ENCODE results near the gene DDX10. TPM values are rescaled to one million over a fixed set of nuclear protein-coding genes. Genes with fewer than 3 reads are reported as not detected.

The DDX10 gene
- total RNA-seq, 1 experiment from 2014 or later, result 48.3 TPM

- no peaks in the 10 kb centered on the region for H3K23me2 ChIP-seq (ENCODE audit: insufficient read length, low read depth, low read length, poor library complexity, severe bottlenecking)
- H3K18ac ChIP-seq (ENCODE audit: insufficient read length, low read depth, low read length), result no peak overlapping the region
- no peaks in the 10 kb centered on the region for H3K9me3 ChIP-seq (ENCODE audit: control insufficient read depth, low read depth, low read length)
- no peaks in the 10 kb centered on the region for H4K20me1 ChIP-seq (ENCODE audit: control insufficient read depth, insufficient read depth, insufficient read length)
- no peak overlapping the region for H4K91ac ChIP-seq (ENCODE audit: insufficient read length, low read depth, low read length)
- H3K79me1 ChIP-seq (ENCODE audit: insufficient read depth, low read depth, low read length, poor library complexity, severe bottlenecking), result no peaks in the 10 kb centered on the region
- H3K23ac ChIP-seq (ENCODE audit: insufficient read length, low read depth, low read length), result no peak overlapping the region
- H2BK12ac ChIP-seq (ENCODE audit: insufficient read length, low read depth, low read length), result no peak overlapping the region
- H3K4me1 Mint-ChIP-seq, result peaks cover 0 to 4% of the 10 kb centered on the region in 2 experiments; a peak in 1 of 4 replicates
- no peak overlapping the region for H2BK15ac ChIP-seq (ENCODE audit: low read depth, low read length)
- H2AFZ ChIP-seq (ENCODE audit: low read length), result no peak overlapping the region
- no peak overlapping the region for H4K5ac ChIP-seq (ENCODE audit: insufficient read length, low read depth, low read length)
- peaks cover 2% of the 10 kb centered on the region; the same call in 1 of the 2 replicates for H3K27me3 Mint-ChIP-seq (ENCODE audit: low read depth)
- no peaks in the 10 kb centered on the region for H3K4me1 ChIP-seq (ENCODE audit: insufficient read depth, low read length)
- H3K79me2 ChIP-seq (ENCODE audit: insufficient read depth, low read length), result no peaks in the 10 kb centered on the region
- H3K4me2 ChIP-seq (ENCODE audit: insufficient read depth, insufficient read length, low read length), result no peak overlapping the region
- no peak for DNase-seq
- H2BK20ac ChIP-seq (ENCODE audit: low read depth, low read length, poor library complexity, severe bottlenecking), result no peak overlapping the region
- H3K14ac ChIP-seq (ENCODE audit: insufficient read depth, low read length), result no peak overlapping the region
- no peaks in the 10 kb centered on the region for H3K36me3 Mint-ChIP-seq (ENCODE audit: insufficient read depth in 1 of 3, low read depth in 3 of 3)
- no peak overlapping the region for H3K27ac ChIP-seq (ENCODE audit: insufficient read length, low read depth, low read length)
- H3K27ac Mint-ChIP-seq, result peak overlapping the region in 1 of 3 experiments; percentile 11; a peak in 2 of 7 replicates
- H2BK5ac ChIP-seq (ENCODE audit: insufficient read length, low read length), result no peak overlapping the region
- no peak overlapping the region for H3K56ac ChIP-seq (ENCODE audit: insufficient read length, low read depth, low read length)
- peak overlapping the region; percentile 22 for H3T11ph ChIP-seq (ENCODE audit: low read length)
- no peak overlapping the region for H3K4ac ChIP-seq (ENCODE audit: low read depth, low read length)
- H3K9ac ChIP-seq (ENCODE audit: extremely low read depth, insufficient read length, low read length), result no peak overlapping the region
- no peak overlapping the region for H4K8ac ChIP-seq (replicated peaks; ENCODE audit: insufficient read length, low read depth, low read length)
- no peak overlapping the region for H3K4me3 Mint-ChIP-seq
- TF ChIP-seq CTCF (conservative IDR thresholded peaks at IDR 0.05), result no peak
- no peak overlapping the region for H2AK5ac ChIP-seq (ENCODE audit: insufficient read length, low read length)
- no peak overlapping the region for H2BK120ac ChIP-seq (ENCODE audit: low read depth, low read length, poor library complexity, severe bottlenecking)
- no peaks in the 10 kb centered on the region for H3K9me3 Mint-ChIP-seq
- WGBS (ENCODE audit: extremely low coverage, insufficient read length, low lambda C conversion rate), result no CpG with 5 or more reads among the region's 12 CpGs
- no peaks in the 10 kb centered on the region for H3K27me3 ChIP-seq (ENCODE audit: insufficient read depth, low read length)
Observed at GRCh38 chr11:108973402-108974162, 308.7 kb downstream of the DDX10 start.
